ENCODE data around the gene EIF4E. TPM values are rescaled to one million over a fixed set of nuclear protein-coding genes. Genes with fewer than 3 reads are reported as not detected.
"Not testable (repeated sequence)": the region's sequence is repeated elsewhere in the genome, so short reads cannot be mapped to it uniquely, and the experiment has no call there.

Gene EIF4E
- total RNA-seq, 1 donor from 2014 or later = 78.6 TPM

- no peak for TF ChIP-seq CTCF (IDR thresholded peaks at IDR 0.05; ENCODE audit: insufficient read depth, low read length, poor library complexity, severe bottlenecking)
- no peaks in the 10 kb centered on the region for H3K27me3 ChIP-seq (ENCODE audit: control insufficient read depth, insufficient read depth, low read length)
- peak overlapping the region; percentile 98 for H3K4me3 ChIP-seq (ENCODE audit: low read depth, low read length)
- DNase-seq (ENCODE audit: low read depth) = peak; percentile 56
- H3K36me3 ChIP-seq (ENCODE audit: control insufficient read depth, insufficient read depth, low read length) = no peaks in the 10 kb centered on the region
These were observed 815 bp downstream of the EIF4E start for GRCh38 chr4:98928131-98928504.

GRCh38 chr4:98926257-98926656 lies 2.7 kb downstream of the EIF4E start:
- H3K4me3 ChIP-seq (ENCODE audit: low read depth, low read length); DNase-seq (ENCODE audit: low read depth); H3K27me3 ChIP-seq (ENCODE audit: control insufficient read depth, insufficient read depth, low read length); H3K36me3 ChIP-seq (ENCODE audit: control insufficient read depth, insufficient read depth, low read length): not testable (repeated sequence)

DNA sequence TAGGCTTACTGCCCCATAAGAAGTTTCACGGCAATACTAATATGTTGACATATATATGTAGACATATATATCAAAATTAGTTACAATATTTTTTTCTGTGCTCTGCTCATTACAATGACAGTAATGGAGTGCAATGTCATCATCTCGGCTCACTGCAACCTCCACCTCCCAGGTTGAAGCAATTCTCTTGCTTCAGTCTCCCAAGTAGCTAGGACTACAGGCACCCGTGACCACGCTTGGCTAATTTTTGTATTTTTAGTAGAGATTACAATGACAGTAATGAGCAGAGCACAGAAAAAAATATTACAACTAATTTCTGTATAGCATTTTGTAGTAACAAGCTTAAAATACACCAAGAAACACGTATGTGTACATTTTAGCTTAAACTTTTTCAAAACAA lies 7.6 kb downstream of the EIF4E start:
- no peak for DNase-seq (ENCODE audit: low read depth)
- H3K4me3 ChIP-seq (ENCODE audit: low read depth, low read length) = no peak overlapping the region
- H3K36me3 ChIP-seq (ENCODE audit: control insufficient read depth, insufficient read depth, low read length) = no peaks in the 10 kb centered on the region
- H3K27me3 ChIP-seq (ENCODE audit: control insufficient read depth, insufficient read depth, low read length) = no peaks in the 10 kb centered on the region
- TF ChIP-seq CTCF (IDR thresholded peaks at IDR 0.05; ENCODE audit: insufficient read depth, low read length, poor library complexity, severe bottlenecking) = no peak

- DNase-seq (ENCODE audit: low read depth) = no peak
- Histone ChIP-seq H3K36me3 (ENCODE audit: control insufficient read depth, insufficient read depth, low read length) (no peaks in the 10 kb centered on the region), H3K27me3 (ENCODE audit: control insufficient read depth, insufficient read depth, low read length) (no peaks in the 10 kb centered on the region)
These were observed 8.9 kb downstream of the EIF4E start for GRCh38 chr4:98919996-98920395.

DNA sequence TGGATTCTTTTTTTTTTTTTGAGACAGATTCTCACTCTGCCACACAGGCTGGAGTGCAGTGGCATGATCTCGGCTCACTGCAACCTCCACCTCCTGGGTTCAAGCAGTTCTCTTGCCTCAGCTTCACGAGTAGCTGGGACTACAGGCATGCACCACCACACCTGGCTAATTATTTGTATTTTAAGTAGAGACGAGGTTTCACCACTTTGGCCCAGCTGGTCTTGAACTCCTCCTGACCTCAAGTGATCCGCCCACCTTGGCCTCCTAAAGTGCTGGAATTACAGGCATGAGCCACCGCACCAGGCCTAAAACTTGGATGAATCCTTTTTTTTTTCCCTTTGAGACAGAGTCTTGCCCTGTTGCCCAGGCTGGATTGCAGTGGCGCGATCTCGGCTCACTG lies 18.2 kb downstream of the EIF4E start:
- H3K4me3 ChIP-seq (ENCODE audit: low read depth, low read length); DNase-seq (ENCODE audit: low read depth): not testable (repeated sequence)

More at GRCh38 chr4:98919996-98920395, 8.9 kb downstream of the EIF4E start:
- H3K4me3 ChIP-seq (ENCODE audit: low read depth, low read length) = no peak overlapping the region
- no peak for TF ChIP-seq CTCF (IDR thresholded peaks at IDR 0.05; ENCODE audit: insufficient read depth, low read length, poor library complexity, severe bottlenecking)

GRCh38 chr4:98909646-98910401 lies 19.1 kb downstream of the EIF4E start:
- Histone ChIP-seq H3K36me3 (ENCODE audit: control insufficient read depth, insufficient read depth, low read length) (no peaks in the 10 kb centered on the region), H3K27me3 (ENCODE audit: control insufficient read depth, insufficient read depth, low read length) (no peaks in the 10 kb centered on the region), H3K4me3 (ENCODE audit: low read depth, low read length) (no peak overlapping the region)
- DNase-seq (ENCODE audit: low read depth) = no peak
- no peak for TF ChIP-seq CTCF (IDR thresholded peaks at IDR 0.05; ENCODE audit: insufficient read depth, low read length, poor library complexity, severe bottlenecking)

More for the DNA sequence above, 18.2 kb downstream of the EIF4E start:
- H3K36me3 ChIP-seq (ENCODE audit: control insufficient read depth, insufficient read depth, low read length); H3K27me3 ChIP-seq (ENCODE audit: control insufficient read depth, insufficient read depth, low read length): not testable (repeated sequence)

GRCh38 chr4:98908703-98909262 lies 20.1 kb downstream of the EIF4E start:
- Histone ChIP-seq H3K27me3 (ENCODE audit: control insufficient read depth, insufficient read depth, low read length) (no peaks in the 10 kb centered on the region), H3K4me3 (ENCODE audit: low read depth, low read length) (no peak overlapping the region), H3K36me3 (ENCODE audit: control insufficient read depth, insufficient read depth, low read length) (no peaks in the 10 kb centered on the region)
- no peak for TF ChIP-seq CTCF (IDR thresholded peaks at IDR 0.05; ENCODE audit: insufficient read depth, low read length, poor library complexity, severe bottlenecking)
- no peak for DNase-seq (ENCODE audit: low read depth)

All from kidney epithelial cell (primary cell).